ENCODE data around the gene SLC2A5.
A peak's percentile ranks its signal among the peaks of the same experiment; 100 is the strongest.

SLC2A5 gene

DNA sequence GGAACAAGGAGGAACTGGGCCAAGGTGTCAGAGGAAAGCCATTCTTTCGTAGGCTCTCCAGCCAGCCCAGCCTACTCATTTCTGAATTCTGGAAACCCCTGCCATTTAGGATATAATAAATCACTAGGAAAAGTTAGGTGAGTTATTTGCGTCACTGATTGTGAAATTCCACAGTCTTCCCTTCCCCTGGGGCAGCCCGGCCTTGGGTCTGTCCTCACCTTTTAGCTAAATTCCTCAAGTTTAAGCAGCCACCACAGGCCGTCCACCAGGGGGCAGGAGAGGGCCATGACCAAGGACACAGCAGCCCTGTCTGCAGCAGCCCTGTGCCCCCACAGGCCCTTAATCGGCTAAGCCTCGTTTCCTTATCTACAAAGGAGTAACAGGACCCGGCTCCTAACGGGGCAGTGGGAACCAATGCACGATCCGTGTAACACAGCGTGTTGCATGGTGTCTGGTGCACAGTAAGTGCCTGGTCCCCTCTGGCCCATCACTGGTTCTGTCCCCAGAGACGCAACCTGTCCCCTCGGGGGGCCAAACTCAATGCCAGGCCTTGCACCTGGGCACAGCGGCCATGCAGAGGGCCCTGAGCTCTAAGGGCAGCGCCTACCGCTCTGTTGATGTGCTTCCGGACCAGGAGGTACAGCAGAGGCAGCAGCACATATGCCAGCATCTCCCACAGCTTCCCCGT, 41.4 kb upstream of the SLC2A5 start:
- peaks cover 3% of the 10 kb centered on the region; the same call in 1 of the 2 replicates for H3K4me1 ChIP-seq (ENCODE audit: insufficient read depth, low read length)
- DNase-seq (peak; percentile 89), ATAC-seq (ENCODE audit: insufficient read depth, low read depth) (peak; percentile 90)
- H3K9ac ChIP-seq (ENCODE audit: low read depth, low read length) = no peak overlapping the region
- no peaks in the 10 kb centered on the region for H3K27me3 ChIP-seq (ENCODE audit: insufficient read depth, low read length, poor library complexity)
- H3K9me3 ChIP-seq (ENCODE audit: insufficient read depth, low read length, severe bottlenecking) = no peaks in the 10 kb centered on the region
- H3K79me2 ChIP-seq (ENCODE audit: insufficient read depth, low read length) = no peaks in the 10 kb centered on the region
- no peak overlapping the region for H3K27ac ChIP-seq (ENCODE audit: low read length)
- H3K36me3 ChIP-seq (ENCODE audit: insufficient read depth, low read length) = no peaks in the 10 kb centered on the region; the same call in 1 of the 2 replicates
- H2AFZ ChIP-seq (ENCODE audit: low read depth, low read length) = no peak overlapping the region
- H3K4me2 ChIP-seq (ENCODE audit: insufficient read depth, low read length) = no peak overlapping the region
- no peak for TF ChIP-seq EZH2 (IDR thresholded peaks at IDR 0.05; ENCODE audit: borderline replicate concordance, low read depth, low read length, severe bottlenecking)
- TF ChIP-seq, protein P1, sequence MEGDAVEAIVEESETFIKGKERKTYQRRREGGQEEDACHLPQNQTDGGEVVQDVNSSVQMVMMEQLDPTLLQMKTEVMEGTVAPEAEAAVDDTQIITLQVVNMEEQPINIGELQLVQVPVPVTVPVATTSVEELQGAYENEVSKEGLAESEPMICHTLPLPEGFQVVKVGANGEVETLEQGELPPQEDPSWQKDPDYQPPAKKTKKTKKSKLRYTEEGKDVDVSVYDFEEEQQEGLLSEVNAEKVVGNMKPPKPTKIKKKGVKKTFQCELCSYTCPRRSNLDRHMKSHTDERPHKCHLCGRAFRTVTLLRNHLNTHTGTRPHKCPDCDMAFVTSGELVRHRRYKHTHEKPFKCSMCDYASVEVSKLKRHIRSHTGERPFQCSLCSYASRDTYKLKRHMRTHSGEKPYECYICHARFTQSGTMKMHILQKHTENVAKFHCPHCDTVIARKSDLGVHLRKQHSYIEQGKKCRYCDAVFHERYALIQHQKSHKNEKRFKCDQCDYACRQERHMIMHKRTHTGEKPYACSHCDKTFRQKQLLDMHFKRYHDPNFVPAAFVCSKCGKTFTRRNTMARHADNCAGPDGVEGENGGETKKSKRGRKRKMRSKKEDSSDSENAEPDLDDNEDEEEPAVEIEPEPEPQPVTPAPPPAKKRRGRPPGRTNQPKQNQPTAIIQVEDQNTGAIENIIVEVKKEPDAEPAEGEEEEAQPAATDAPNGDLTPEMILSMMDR (IDR thresholded peaks at IDR 0.05; ENCODE audit: borderline replicate concordance, extremely low read depth, low read length, poor library complexity, severe bottlenecking) = peak; percentile 96
- no peaks in the 10 kb centered on the region for H4K20me1 ChIP-seq (ENCODE audit: insufficient read depth, low read length)
- no peak overlapping the region for H3K4me3 ChIP-seq (ENCODE audit: low read depth in 1 of 2, low read length in 2 of 2)

DNA sequence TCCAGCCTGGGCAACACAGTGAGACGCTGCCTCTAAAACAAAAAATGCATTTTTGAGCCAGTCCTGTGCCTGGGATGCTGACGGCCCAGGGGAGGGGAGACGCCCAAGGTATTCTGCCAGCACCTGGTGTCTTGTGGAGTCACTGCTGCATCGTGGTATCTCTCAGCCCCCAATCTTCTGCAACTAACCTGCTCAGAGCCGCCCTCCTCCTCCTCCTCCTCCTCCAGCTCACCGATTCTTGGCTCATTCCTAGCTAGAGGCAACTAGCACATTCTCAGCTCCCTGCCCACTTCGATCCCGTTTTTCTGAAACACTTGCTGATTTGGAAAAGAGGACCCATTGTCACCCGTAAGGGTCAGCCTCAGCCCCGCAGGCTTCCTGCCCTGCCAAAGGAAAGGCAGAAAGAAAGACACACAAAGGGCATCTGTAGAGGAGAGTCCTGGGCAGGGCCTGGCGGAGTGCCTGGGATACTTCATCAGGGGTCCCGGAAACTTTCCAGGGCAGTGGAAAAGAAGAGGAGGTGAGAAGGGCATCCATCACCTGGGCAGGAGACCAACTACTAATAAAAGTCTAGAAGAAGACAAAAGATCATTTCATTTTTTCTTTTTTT, 38.7 kb upstream of the SLC2A5 start:
- TF ChIP-seq EZH2 (IDR thresholded peaks at IDR 0.05; ENCODE audit: borderline replicate concordance, low read depth, low read length, severe bottlenecking) = no peak
- TF ChIP-seq, protein P1 (IDR thresholded peaks at IDR 0.05; ENCODE audit: borderline replicate concordance, extremely low read depth, low read length, poor library complexity, severe bottlenecking) = no peak
- no peak overlapping the region for H2AFZ ChIP-seq (ENCODE audit: low read depth, low read length)
- no peak for ATAC-seq (ENCODE audit: insufficient read depth, low read depth)
- peaks cover 3% of the 10 kb centered on the region; the same call in 1 of the 2 replicates for H3K4me1 ChIP-seq (ENCODE audit: insufficient read depth, low read length)
- DNase-seq = no peak
- H3K9me3 ChIP-seq (ENCODE audit: insufficient read depth, low read length, severe bottlenecking) = no peaks in the 10 kb centered on the region
- H4K20me1 ChIP-seq (ENCODE audit: insufficient read depth, low read length) = no peaks in the 10 kb centered on the region
- no peak overlapping the region for H3K4me2 ChIP-seq (ENCODE audit: insufficient read depth, low read length)
- no peak overlapping the region for H3K27ac ChIP-seq (ENCODE audit: low read length)
- no peaks in the 10 kb centered on the region for H3K79me2 ChIP-seq (ENCODE audit: insufficient read depth, low read length)
- H3K9ac ChIP-seq (ENCODE audit: low read depth, low read length) = no peak overlapping the region
- H3K36me3 ChIP-seq (ENCODE audit: insufficient read depth, low read length) = peaks cover 5% of the 10 kb centered on the region; the same call in 1 of the 2 replicates
- no peaks in the 10 kb centered on the region for H3K27me3 ChIP-seq (ENCODE audit: insufficient read depth, low read length, poor library complexity)
- H3K4me3 ChIP-seq (ENCODE audit: low read depth in 1 of 2, low read length in 2 of 2) = no peak overlapping the region

DNA sequence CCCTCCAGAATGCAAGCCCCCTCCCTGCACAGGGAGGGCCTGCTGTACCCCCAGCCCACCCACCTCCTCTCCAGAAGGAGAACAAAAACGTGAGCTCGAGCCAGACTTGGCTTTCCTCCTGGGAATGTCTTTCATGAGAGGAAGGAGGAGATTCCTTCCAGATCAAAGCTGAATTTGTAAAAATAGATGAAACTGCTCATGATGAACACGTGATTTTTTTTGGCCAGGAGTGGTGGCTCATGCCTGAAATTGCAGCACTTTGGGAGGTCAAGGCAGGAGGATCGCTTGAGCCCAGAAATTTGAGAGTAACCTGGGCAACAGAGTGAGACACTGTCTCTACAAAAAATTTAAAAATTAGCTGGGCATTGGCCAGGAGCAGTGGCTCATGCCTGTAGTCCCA, 37.7 kb upstream of the SLC2A5 start:
- H2AFZ ChIP-seq (ENCODE audit: low read depth, low read length) = no peak overlapping the region
- H4K20me1 ChIP-seq (ENCODE audit: insufficient read depth, low read length) = no peaks in the 10 kb centered on the region
- H3K79me2 ChIP-seq (ENCODE audit: insufficient read depth, low read length) = no peaks in the 10 kb centered on the region
- H3K4me3 ChIP-seq (ENCODE audit: low read depth in 1 of 2, low read length in 2 of 2) = no peak overlapping the region
- peaks cover 5% of the 10 kb centered on the region; the same call in 1 of the 2 replicates for H3K36me3 ChIP-seq (ENCODE audit: insufficient read depth, low read length)
- no peaks in the 10 kb centered on the region for H3K27me3 ChIP-seq (ENCODE audit: insufficient read depth, low read length, poor library complexity)
- H3K4me1 ChIP-seq (ENCODE audit: insufficient read depth, low read length) = peaks cover 3% of the 10 kb centered on the region; the same call in 1 of the 2 replicates
- ATAC-seq (ENCODE audit: insufficient read depth, low read depth) (no peak), DNase-seq (no peak)
- H3K27ac ChIP-seq (ENCODE audit: low read length) = no peak overlapping the region
- TF ChIP-seq, protein P1 (IDR thresholded peaks at IDR 0.05; ENCODE audit: borderline replicate concordance, extremely low read depth, low read length, poor library complexity, severe bottlenecking) = no peak
- no peak overlapping the region for H3K4me2 ChIP-seq (ENCODE audit: insufficient read depth, low read length)
- no peaks in the 10 kb centered on the region for H3K9me3 ChIP-seq (ENCODE audit: insufficient read depth, low read length, severe bottlenecking)
- no peak overlapping the region for H3K9ac ChIP-seq (ENCODE audit: low read depth, low read length)
